GM18867 (cell line): ENCODE results near the gene ASTN2.

ENCODE experiments used
- ATAC-seq: cut with Tn5 transposase; IDR thresholded peaks from one replicate; pipeline ENCODE4 v1.9.1; 2021; ENCODE audit warnings: mild to moderate bottlenecking, moderate library complexity; ENCODE audit not compliant: unreplicated experiment

The ASTN2 gene

GRCh38 chr9:117187498-117187897 is 227.4 kb downstream of the ASTN2 start:
- ATAC-seq, result no peak

DNA sequence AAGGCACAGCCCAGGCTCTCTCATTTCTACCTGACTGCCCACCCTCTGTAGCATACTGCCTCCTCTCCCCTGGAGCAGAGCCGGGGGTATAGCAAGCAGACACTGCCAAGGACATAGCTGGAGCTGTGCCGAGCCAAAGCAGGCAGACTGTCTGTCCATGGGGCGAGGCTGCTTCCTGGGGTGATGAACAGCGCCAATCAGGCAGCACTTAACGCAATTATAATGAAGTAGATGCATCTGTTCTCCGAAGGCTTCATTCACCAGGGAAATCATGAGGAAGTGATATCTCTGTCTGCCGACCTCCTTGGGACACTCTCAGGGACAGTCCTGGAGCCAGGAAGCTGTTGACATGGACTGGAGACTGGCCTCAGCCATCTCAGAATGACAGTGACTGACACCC is 230.7 kb downstream of the ASTN2 start:
- no peak for ATAC-seq

GRCh38 chr9:117182046-117182445 is 232.8 kb downstream of the ASTN2 start:
- ATAC-seq, result no peak

GRCh38 chr9:117180896-117181445 is 233.9 kb downstream of the ASTN2 start:
- no peak for ATAC-seq

GRCh38 chr9:117178596-117179375 is 236.1 kb downstream of the ASTN2 start:
- no peak for ATAC-seq

DNA sequence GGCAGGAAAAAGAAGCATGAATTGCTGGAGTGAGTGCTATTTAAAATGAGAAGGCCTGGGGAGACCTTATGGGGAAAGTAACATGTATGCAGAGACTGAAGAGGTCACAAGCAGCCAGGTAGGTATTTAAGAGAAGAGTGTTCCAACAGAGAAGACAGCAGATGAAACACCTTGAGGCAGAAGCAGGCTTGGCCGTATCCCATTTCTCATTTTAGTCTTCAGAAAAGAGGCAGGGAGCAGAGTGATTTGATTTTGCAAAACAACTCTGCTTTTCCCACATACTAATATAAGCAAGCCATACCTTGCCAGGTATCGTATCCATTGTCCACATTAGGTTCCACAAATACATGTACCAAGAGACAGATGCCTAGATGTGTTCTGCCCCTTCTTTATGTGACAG is 244.3 kb downstream of the ASTN2 start:
- no peak for ATAC-seq

DNA sequence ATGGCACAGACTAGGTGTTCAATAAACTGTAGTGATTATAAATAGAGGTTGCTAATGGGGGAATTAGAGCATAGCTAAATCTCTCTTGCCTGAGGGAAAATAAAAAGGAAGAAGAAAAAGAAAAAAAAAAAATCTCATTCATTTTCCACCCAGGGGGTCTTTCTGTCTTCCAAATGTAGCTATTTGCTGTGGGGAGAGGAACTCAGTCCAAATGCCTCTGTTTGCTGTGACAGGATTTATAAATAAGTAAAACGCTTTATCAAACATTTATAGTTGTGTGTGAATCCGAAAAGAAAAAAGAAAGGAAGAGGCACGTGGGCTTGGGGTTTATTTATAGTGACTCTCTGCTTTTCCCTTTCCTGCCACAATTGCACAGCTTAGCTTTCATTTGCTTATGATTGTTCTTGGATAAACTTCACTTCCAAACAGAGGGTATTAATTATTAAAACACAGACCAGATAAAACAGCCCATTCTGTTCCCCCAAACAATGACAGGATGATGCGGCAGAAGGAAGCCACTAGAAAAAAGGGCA is 245.7 kb downstream of the ASTN2 start:
- ATAC-seq, result no peak

DNA sequence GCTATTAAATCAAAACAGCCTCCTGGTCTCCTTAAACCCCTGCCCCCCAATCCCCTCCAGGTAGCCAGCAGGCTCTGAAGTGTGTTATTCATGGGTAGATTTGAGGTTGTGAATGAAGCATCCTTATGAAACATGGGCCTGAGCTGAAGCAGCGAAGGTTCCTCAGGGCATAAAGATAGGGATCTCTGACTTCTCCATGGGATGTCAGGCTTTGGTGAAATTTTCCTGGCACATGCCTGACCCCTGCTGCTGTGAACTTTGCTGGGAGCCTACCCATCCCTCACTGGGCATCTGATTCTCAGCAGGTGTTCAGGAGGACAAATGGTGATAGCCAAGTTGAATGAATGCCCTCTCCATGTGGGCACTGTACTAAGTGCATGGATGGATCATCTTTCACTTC is 250.3 kb downstream of the ASTN2 start:
- no peak for ATAC-seq

- no peak for ATAC-seq
Observed at GRCh38 chr9:117160254-117160653, 254.6 kb downstream of the ASTN2 start.

DNA sequence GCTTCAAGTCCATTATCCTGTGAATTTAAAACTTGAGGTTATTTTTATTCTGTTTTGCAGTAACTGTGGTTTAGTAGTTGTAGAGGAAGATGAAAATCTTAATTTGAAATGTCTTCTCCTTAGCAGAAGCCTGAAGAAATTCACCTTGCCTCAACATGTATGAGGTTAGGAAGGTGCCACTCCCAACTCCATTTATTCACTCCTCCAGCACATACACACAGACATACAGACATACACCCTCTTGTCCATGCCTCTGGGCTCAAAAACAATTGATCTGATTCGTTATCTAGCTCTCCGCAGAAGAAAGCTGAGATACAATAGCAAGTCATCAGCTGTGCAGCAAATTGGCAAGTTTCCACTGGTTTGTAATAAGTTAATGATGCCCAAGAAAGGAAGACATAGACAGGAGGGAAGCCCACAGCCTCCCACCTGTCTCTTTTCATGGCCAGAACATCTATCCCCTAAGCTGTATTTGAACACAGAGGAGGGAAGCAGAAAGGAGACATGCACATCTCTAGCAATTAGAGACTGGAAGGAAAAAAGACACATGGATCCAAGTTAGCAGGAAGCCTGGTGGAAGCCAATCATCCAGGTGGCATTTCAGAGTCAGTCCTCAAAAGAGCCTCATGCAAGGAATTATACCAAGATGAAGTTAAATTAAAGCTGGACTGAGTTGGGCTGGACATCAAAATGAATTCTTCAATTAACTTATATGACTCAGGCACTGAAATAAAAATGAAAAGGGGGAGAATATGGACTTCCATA is 257.9 kb downstream of the ASTN2 start:
- no peak for ATAC-seq

- ATAC-seq, result no peak
Observed at GRCh38 chr9:117156144-117156688, 258.6 kb downstream of the ASTN2 start.

DNA sequence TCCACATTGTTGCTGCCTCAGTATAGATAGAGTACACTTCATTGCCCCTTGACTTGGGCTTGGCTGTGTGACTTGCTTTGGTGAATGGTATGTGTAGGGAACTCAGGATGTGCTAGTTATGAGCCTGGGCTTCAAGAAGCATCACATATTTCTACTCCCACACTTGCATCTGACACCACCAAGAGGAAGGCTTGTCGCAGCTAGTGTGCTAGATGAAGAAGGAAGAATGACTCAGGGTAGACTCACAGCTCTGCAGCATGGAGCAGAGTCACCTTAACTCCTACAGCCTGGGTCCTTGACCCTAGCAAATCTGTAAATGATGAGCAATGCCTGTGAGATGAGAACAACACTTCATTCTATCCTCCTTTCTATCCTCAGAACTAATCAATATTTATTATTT is 261.8 kb downstream of the ASTN2 start:
- ATAC-seq, result no peak

- ATAC-seq, result no peak
Observed at GRCh38 chr9:117151716-117152115, 263.1 kb downstream of the ASTN2 start.

DNA sequence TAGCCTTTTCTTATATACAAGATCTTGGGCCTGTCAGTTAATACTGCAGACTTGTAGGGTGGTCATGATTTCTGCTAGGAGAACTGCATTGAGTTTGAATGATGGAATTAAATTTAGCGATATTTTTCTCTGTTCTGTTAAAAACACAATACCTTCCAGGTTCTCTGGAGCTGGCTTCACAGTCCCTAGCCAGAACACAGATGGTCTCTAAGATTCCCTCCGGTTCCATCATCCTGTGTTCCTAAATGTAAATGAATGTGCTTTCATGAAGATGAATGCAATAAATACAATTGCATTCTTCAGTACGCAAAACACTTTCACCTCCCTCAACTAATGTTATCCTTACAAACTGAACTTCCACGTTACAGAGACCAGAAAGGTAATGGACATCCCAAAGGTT is 264.9 kb downstream of the ASTN2 start:
- no peak for ATAC-seq

DNA sequence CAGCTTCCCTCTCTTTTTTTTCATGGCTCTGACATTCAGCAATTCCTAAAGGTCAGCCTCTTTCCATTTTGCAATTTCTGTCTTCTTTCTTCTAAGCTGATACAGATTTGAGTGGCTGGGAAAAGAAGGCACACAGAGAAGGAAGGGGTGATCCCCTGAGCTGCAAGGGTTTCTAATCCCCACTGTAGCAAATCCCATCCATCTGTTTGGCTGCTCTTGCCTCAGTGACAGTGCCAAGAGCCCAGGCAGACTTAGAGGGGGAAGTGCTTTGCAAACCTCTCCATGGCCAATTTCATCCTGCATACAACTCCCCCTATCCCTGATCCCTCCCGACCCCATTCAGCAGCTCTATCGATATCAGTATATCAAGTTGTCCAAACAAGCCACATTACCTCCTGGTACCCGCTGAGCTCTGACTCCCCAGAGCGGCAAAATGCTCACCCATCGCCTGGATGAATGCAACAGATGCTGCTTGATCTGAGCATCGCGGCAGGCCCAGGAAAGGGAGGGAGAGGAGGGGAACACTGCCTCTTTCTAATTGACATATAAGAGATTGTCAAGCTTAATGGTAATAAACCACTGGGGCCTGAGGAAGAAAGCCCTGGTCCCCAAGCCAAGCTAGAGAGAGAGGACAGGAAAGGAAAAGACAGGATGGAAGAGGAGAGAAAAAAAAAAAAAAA is 268.9 kb downstream of the ASTN2 start:
- no peak for ATAC-seq

DNA sequence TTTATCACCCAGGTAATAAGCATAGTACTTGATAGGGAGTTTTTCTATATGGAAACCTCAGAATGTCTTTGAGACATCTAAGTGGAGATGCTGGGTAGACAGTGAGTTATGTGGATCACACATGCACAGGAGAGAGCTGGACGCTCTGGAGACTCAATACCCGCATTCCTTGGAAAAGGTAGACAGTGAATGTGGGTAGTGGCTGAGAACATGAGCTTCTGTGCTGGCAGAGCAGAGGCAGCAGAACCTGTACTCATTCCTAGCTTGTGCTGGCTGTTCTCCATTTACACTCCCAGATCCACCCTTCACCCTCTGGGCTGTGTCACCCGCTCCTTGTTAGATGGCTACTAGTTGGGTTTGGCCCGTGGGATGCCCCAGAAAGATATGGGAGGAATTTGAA is 269.8 kb downstream of the ASTN2 start:
- no peak for ATAC-seq

DNA sequence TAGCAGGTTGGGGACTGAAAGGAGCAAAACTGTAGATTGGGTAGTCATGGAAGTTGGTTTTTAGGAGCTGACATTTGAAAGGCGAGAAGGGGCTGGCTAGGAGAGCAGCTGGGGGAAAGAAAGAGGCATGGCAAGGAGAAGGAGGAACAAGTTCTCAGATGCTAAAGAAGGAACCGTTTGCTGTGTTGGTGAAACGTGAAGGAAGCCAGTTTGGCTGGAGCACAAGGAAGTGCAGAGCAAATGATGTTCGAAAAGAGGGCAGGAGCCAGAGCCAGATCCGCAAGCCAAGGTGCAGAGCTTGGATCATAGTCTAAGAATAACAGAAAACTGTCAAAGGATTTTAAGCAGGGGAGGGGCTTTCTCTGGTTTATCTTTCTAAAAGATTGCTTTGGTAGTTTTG is 276.6 kb downstream of the ASTN2 start:
- ATAC-seq, result no peak

GRCh38 chr9:117136461-117136860 is 278.4 kb downstream of the ASTN2 start:
- ATAC-seq, result no peak

- ATAC-seq, result no peak
Observed at GRCh38 chr9:117135501-117136098, 279.3 kb downstream of the ASTN2 start.

GRCh38 chr9:117134826-117135500 is 279.9 kb downstream of the ASTN2 start:
- no peak for ATAC-seq
